ENCODE data around the gene FUS.

DNA sequence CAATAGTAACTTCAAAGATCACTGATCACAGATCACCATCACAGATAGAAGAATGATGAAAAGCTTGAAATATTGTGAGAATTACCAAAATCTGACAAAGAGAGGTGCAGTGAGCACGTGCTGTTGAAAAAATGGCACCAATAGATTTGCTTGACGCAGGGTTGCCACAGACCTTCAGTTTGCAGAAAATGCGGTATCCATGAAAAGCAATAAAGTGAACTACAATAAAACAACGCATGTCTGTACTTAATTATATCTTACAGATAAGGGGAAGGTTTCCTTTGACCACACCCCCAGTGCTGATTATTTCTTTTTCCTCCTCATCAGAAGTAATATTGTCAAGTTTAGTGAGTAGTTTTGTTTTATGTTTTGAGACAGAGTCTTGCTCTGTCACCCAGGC is 58.1 kb downstream of the FUS start:
- TF ChIP-seq BHLHE40 (IDR thresholded peaks at IDR 0.05; ENCODE audit: borderline replicate concordance), result no peak
- TF ChIP-seq ARNT (IDR thresholded peaks at IDR 0.05), result no peak
- TF ChIP-seq FOXM1 (IDR thresholded peaks at IDR 0.05; ENCODE audit: borderline replicate concordance), result no peak
- no peak for TF ChIP-seq NFRKB (IDR thresholded peaks at IDR 0.05)
- no peak for TF ChIP-seq PKNOX1 (IDR thresholded peaks at IDR 0.05)
- no peak for TF ChIP-seq ZNF384 (IDR thresholded peaks at IDR 0.05)
- TF ChIP-seq SP1 (IDR thresholded peaks at IDR 0.05), result no peak
- no peak for TF ChIP-seq SUZ12 (IDR thresholded peaks at IDR 0.05)
- TF ChIP-seq FOXK2 (IDR thresholded peaks at IDR 0.05), result no peak
- TF ChIP-seq FOXA1 (IDR thresholded peaks at IDR 0.05), result no peak
- TF ChIP-seq LEF1 (IDR thresholded peaks at IDR 0.05; ENCODE audit: borderline replicate concordance), result no peak
- TF ChIP-seq ELF4 (IDR thresholded peaks at IDR 0.05), result no peak
- TF ChIP-seq TARDBP (IDR thresholded peaks at IDR 0.05), result no peak
- no peak for TF ChIP-seq L3MBTL2 (conservative IDR thresholded peaks at IDR 0.05)
